GM12891 (cell line): Measurements from ENCODE around the gene PIP4K2A. TPM values are rescaled to one million over a fixed set of nuclear protein-coding genes. Genes with fewer than 3 reads are reported as not detected.
"Not testable (repeated sequence)": the region's sequence is repeated elsewhere in the genome, so short reads cannot be mapped to it uniquely, and the experiment has no call there.

Source experiments
- DNase-seq: peaks from one replicate; pipeline ENCODE4 v3.0.0; 2011; ENCODE audit warnings: low spot score; ENCODE audit not compliant: insufficient read length
- FAIRE-seq: peaks from 2 replicates; lab custom pipeline; 2011; peaks lifted over from hg19 to GRCh38; lab: Jason Lieb, UNC
- PAX5 ChIP-seq: IDR thresholded peaks from 2 replicates; pipeline ENCODE4 v1.6.1; 2011; ENCODE audit warnings: low read length, moderate library complexity, mild to moderate bottlenecking; ENCODE audit not compliant: insufficient read depth, severe bottlenecking
- POLR2A ChIP-seq: IDR thresholded peaks from 2 replicates; pipeline ENCODE4 v1.6.1; 2011; ENCODE audit warnings: low read depth, low read length, control low read depth
- POLR2AphosphoS5 ChIP-seq: IDR thresholded peaks from 2 replicates; pipeline ENCODE4 v1.6.1; 2011; ENCODE audit warnings: low read depth, low read length, control low read depth
- POU2F2 ChIP-seq: IDR thresholded peaks from 2 replicates; pipeline ENCODE4 v1.6.1; 2011; ENCODE audit warnings: low read depth, mild to moderate bottlenecking, control low read depth, low read length, moderate library complexity
- SPI1 ChIP-seq: IDR thresholded peaks from 2 replicates; pipeline ENCODE4 v1.6.1; 2011; ENCODE audit warnings: low read depth, low read length, control low read depth
- TAF1 ChIP-seq: IDR thresholded peaks from 2 replicates; pipeline ENCODE4 v1.6.1; 2011; ENCODE audit warnings: low read depth, low read length, control low read depth
- polyA plus RNA-seq: library from polyadenylated mRNA; unstranded; fragments of >200 nt; gene quantifications from one replicate; pipeline ENCODE4 v1.2.1, GENCODE V29; 2012; ENCODE audit warnings: low read depth, missing spikeins, inconsistent platforms; ENCODE audit not compliant: missing spikeins

The PIP4K2A gene
- polyA plus RNA-seq, result 40.5 TPM

- TF ChIP-seq SPI1 (no peak), PAX5 (no peak), POLR2AphosphoS5 (peak; percentile 53; the same call in 1 of the 2 replicates), POU2F2 (peak; percentile 34; the same call in 1 of the 2 replicates), TAF1 (0 out of 2 replicates have a peak, but pooled peaks have one; percentile 45), POLR2A (0 out of 2 replicates have a peak, but pooled peaks have one; percentile 13)
- DNase-seq, result peak; percentile 76
- FAIRE-seq, result peak; percentile 83
Observed at GRCh38 chr10:22714479-22715289, at the start of gene PIP4K2A. PIP4K2A (minus strand) TSS chr10:22714578; CDS start chr10:22714326, 252 bp downstream.

DNA sequence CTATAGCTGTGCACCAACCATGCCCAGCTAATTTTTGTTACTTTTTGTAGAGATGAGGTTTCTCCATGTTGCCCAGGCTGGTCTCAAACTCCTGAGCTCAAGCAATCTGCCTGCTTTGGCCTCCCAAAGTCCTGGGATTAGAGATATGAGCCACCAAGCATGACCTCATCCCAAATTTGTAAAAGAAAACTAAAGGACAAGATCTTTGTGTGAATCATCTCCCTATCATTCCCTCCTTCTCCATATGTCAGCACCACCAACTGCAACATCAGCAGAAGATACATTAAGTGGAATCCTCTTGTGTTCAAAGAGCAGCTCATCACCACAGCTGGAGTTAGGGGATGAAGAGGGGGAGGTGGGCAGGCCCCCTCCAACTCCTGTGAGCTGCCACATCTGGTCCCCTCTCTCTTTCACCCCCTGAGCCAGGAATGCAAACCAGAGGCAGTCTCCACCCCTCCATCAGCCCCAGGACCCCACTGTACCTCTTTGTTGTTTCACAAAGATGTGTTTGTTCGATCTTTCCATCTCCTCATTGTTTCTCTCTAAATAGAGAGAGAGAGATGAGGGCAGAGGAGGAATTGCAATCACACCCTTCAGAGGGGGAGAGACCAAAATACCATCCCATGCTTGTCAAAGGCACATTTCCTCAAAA is 47.3 kb upstream of the PIP4K2A start:
- FAIRE-seq, result no peak
- DNase-seq, result no peak
- TF ChIP-seq POLR2A, result no peak

DNA sequence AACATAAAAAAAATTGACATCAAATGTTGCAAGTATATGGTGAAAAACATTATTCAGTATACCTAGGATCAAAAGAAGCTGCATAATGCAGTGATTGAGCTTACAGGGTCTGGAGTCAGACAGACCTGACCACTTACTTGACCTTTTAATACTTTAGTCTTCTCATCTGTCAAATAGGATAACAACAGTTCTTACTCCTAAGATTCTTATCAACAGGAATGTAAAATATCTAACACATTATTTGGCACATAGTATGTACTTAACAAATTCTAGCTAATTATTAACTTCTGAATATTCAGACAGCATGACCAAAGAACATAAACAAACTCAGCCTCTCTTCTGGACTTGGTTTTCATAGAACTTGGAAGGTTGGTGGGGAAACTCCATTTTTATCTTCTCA is 45.6 kb upstream of the PIP4K2A start:
- FAIRE-seq (no peak), DNase-seq (no peak)
- no peak for TF ChIP-seq POLR2AphosphoS5
- TF ChIP-seq POU2F2, result no peak
- no peak for TF ChIP-seq SPI1
- no peak for TF ChIP-seq PAX5
- TF ChIP-seq TAF1, result no peak
- no peak for TF ChIP-seq POLR2A

DNA sequence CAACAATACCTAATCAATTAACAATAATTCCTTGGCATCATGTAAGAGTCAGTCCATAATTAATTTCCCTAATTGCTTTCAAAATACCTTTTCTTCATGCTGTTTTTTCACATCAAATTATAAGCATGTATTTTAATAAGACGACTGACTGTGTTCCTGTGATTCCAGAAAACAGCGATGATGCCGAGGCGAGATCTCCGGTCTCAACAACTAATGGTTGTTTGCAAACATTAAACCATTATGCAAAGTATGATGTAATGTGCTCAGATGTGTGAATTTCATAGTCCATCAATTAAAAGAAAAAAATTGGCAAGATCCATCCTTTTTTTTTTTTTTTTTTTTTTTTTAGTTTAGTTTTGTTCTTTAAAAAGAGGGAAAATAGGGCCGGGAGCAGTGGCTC is 44.5 kb upstream of the PIP4K2A start:
- FAIRE-seq (no peak), DNase-seq (no peak)
- TF ChIP-seq POLR2AphosphoS5 (no peak), POLR2A (no peak), TAF1 (no peak), SPI1 (no peak), PAX5 (no peak), POU2F2 (no peak)

GRCh38 chr10:22754296-22754695 is 39.9 kb upstream of the PIP4K2A start:
- TF ChIP-seq PAX5, result no peak
- TF ChIP-seq POLR2A, result no peak
- TF ChIP-seq TAF1, result no peak
- TF ChIP-seq POU2F2, result no peak
- no peak for TF ChIP-seq SPI1
- TF ChIP-seq POLR2AphosphoS5, result no peak
- no peak for FAIRE-seq
- no peak for DNase-seq

GRCh38 chr10:22753786-22754185 is 39.4 kb upstream of the PIP4K2A start:
- TF ChIP-seq PAX5 (no peak), POLR2AphosphoS5 (no peak), SPI1 (no peak), TAF1 (no peak), POLR2A (no peak), POU2F2 (no peak)
- DNase-seq (no peak), FAIRE-seq (no peak)

- FAIRE-seq, result no peak
- DNase-seq, result no peak
- TF ChIP-seq TAF1 (no peak), POU2F2 (no peak), POLR2A (no peak)
Observed at GRCh38 chr10:22752272-22752889, 38.0 kb upstream of the PIP4K2A start.

GRCh38 chr10:22750131-22750530 is 35.8 kb upstream of the PIP4K2A start:
- FAIRE-seq, result no peak
- TF ChIP-seq POLR2A (no peak), TAF1 (no peak), PAX5 (no peak), POU2F2 (no peak), POLR2AphosphoS5 (no peak), SPI1 (no peak)
- no peak for DNase-seq

DNA sequence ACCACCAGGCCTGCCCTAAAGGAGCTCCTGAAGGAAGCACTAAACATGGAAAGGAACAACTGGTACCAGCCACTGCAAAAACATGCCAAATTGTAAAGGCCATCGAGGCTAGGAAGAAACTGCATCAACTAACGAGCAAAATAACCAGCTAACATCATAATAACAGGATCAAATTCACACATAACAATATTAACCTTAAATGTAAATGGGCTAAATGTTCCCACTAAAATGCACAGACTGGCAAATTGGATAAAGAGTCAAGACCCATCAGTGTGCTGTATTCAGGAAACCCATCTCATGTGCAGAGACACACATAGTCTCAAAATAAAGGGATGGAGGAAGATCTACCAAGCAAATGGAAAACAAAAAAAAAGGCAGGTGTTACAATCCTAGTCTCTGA is 30.5 kb upstream of the PIP4K2A start:
- not testable (repeated sequence) for FAIRE-seq, DNase-seq
